ENCODE results near the gene CASTOR1.

Gene CASTOR1

GRCh38 chr22:30284172-30284571 lies 5.1 kb downstream of the CASTOR1 start:
- no peak for DNase-seq (ENCODE audit: low read depth)

DNA sequence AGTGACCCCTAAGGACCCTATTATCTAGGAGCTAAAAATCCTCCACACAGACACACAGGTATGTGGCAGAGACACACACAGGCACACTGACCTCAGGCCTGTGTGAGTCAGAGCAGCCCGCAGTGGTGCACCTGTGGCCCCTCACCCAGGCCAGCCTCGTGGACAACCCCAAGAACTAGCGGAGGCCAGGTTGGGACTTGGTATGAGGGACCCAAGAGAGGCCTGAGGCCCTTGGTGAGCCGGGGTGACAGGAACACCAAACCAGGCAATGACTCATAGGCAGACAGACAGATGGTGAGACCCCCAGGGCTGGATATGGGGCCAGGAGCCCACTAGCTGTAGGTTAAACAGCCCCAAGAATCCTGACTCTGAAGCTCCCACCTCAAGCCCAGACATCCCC lies 6.0 kb downstream of the CASTOR1 start:
- DNase-seq (ENCODE audit: low read depth) = no peak

GRCh38 chr22:30282616-30283046 lies 6.7 kb downstream of the CASTOR1 start:
- no peak for DNase-seq (ENCODE audit: low read depth)

GRCh38 chr22:30280505-30280904 lies 8.8 kb downstream of the CASTOR1 start:
- DNase-seq (ENCODE audit: low read depth) = no peak

DNA sequence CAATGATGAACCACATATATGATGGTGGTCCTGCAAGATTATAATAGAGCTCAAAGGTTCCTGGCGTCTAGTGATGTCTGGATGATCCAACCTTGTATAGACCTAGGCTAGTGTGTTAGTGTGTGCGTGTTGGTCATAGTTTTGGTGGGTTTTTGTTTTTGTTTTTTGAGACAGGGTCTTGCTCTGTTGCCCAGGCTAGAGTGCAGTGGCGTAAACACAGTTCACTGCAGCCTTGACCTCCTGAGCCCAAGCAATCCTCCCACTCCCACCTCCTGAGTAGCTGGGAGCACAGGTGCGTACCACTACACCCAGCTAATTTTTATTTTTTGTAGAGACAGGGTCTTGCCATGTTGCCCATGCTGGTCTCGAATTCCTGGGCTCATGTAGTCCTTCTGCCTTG lies 9.4 kb downstream of the CASTOR1 start:
- no peak for DNase-seq (ENCODE audit: low read depth)

- no peak for DNase-seq (ENCODE audit: low read depth)
These were observed 10.1 kb downstream of the CASTOR1 start for GRCh38 chr22:30279046-30279788.

DNA sequence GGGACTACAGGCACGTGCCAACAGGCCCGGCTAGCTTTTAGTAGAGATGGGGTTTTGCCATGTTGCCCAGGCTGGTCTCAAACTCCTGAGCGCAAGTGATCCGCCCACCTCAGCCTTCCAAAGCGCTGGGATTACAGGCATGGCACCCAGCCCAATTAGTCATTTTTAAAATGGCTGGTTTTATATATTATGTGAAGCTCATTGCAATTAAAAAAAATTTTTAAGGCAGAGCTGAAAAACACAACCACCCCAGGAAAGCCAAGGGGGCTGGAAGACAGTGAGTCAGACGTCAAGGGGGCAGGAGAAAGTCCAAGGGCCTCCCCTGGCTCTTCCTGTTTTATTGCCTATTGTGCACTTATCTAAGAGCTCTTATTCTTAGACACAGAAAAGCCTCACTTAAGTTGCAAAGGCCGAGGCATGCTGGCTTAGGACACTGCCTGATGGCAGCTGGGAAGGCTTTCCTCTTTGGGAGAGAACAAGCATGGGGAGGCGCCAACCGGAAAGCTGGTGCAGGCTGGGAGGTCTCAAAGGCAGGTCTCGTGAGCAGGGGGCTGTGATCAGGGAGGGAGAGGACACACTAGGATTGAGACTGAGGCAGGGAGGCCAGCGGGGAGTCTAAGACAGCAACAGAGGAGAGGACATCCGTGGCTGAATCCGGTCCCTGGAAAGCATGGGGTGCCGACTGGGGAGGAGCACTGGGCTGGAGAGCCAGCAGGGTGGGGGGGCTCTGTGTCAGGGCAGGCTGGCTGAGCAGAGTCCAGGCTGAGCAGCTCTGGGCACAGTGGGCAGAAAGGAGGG lies 11.6 kb downstream of the CASTOR1 start:
- DNase-seq (ENCODE audit: low read depth) = peak; percentile 49

GRCh38 chr22:30276039-30276438 lies 13.3 kb downstream of the CASTOR1 start:
- DNase-seq (ENCODE audit: low read depth) = no peak

GRCh38 chr22:30275625-30276024 lies 13.7 kb downstream of the CASTOR1 start:
- no peak for DNase-seq (ENCODE audit: low read depth)

- no peak for DNase-seq (ENCODE audit: low read depth)
These were observed 14.9 kb downstream of the CASTOR1 start for GRCh38 chr22:30274437-30274812.

DNA sequence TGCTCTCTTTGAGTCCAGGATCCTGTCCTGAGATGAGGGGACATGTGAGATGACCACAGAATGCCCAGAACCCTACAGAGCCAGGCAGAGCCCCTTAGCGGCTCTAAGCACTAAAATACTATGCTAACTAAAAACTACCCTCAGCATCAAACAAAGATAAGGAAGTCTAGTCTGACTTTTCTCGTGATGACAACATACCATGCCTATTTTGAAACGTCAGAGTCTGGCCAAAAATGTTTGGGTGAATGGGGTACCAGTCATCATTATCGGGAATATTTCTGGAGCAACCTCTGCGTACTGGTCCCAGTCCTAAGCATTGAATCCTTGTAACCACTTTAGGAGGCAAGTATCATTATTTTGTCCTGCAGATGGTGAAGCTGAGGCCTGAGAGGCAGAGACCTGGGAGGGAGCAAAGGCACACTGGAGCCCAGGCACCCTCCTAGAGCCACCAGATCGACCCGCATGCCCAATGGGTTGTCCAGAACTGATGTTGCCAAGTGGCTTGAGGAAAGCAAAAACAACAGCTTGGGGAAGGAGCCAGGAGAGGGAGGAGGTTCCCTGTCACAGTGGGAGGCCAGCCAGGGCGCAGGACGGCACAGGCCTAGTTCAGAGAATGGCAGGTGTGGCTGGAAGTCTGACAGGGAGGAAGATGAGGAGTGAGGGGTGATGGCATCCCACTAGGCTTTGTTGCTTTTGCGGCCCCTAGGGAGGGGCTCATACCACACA lies 15.4 kb downstream of the CASTOR1 start:
- no peak for DNase-seq (ENCODE audit: low read depth)

DNA sequence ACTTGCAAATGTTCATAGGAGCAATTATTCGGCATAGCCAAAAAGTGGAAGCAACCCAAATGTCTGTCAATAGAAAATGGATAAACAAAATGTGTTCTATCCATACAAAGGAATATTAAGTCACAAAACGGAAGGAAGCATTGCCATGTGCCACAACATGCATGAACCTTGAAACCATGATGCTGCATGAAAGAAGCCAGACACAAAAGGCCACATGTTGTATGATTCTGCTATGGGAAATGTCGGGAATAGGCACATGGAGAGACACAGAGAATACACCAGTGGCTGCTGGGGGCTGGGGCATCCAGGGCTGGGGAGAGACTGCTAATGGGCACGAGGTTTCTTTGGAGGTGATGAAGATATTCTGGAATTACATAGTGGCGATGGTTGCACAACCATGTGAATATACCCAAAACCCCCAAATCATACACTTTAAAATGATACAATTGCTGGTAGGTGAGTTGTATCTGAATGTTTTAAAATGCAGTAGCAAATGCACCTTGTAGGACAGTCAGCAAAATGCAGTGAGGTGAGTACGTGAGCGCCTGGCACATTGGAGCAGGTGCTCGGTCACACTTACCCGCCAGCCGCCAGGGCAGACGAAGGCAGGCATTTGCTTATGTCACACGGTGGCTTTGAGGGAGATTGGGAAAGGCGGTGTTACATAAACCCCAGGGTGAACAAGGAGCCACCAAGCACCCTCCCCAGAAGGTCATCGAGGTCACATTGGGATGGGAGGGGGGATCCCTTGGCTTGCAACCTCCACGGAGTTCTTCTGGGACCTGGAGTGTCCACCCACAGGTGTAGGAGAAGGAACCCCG lies 16.3 kb downstream of the CASTOR1 start:
- DNase-seq (ENCODE audit: low read depth) = no peak

GRCh38 chr22:30270832-30271231 lies 18.5 kb downstream of the CASTOR1 start:
- no peak for DNase-seq (ENCODE audit: low read depth)

DNA sequence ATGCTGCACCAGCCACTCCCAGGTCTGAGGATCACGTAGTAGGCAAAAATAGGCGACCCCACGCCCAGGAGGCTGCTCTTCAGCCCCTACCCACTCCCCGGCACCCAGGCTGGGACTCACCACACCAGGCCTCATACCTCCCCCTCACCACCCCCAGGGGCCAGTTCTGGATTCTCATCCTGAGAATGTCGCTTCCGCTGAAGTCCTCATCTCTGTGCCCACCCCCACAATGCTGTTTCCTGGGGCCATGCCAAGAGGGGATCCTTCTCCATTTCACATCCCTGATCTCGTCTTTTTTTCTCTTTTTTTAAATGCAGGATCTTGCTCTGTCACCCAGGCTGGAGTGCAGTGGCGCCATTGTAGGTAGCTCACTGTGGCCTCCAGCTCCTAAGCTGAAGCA lies 21.0 kb downstream of the CASTOR1 start:
- no peak for DNase-seq (ENCODE audit: low read depth)

GRCh38 chr22:30267382-30268302 lies 21.7 kb downstream of the CASTOR1 start:
- no peak for DNase-seq (ENCODE audit: low read depth)

DNA sequence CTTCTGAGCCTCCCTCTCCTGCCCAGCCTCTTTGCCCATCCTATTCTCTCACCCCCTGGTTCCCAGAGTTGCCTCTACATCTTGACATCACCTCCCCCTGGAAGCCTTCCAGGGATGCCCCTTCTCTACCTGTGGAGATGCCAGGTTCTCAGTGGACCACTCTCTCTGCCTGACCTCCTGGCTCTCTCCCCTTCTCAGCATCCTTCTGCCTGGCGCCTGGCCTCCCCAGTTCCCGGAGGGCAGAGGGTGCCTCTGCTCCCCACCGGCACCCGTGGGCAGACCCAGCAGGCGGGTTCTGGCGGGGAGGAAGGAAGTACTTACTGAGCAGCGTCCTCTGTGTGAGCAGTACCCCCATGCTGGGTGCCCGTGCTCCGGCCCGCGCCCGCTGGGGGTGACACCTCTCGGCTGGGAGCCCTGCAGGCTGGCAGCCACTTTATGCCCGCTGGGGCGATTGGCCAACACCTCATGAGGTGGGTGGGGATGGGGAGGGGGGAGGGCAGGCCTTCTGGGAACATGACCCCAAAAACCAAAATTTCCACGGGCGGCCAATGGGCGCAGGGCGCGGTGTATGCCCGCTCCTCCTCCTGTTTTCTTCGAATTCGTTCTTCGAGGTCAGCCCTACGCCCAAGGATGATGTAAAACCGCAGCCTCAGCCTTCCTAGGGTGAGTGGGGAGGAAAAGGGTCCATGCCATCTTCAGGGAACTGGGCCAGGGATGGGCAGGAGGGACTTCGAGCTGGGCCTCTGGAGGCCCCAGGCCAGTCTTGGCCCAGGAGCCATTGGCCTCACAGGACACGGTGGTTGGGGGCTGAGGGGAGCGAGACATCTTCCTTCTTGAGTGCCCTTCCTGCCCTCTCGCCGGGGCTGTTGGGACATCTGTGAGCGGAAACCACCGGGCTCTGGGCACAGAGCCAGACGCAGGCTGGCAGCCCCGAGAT lies 22.6 kb downstream of the CASTOR1 start, which contains the start of gene OSM:
TSS of gene OSM (minus strand) at position 407 of the 937 bp plus-strand sequence. CDS start at position 355, 52 bp downstream.
- no peak for DNase-seq (ENCODE audit: low read depth)

DNA sequence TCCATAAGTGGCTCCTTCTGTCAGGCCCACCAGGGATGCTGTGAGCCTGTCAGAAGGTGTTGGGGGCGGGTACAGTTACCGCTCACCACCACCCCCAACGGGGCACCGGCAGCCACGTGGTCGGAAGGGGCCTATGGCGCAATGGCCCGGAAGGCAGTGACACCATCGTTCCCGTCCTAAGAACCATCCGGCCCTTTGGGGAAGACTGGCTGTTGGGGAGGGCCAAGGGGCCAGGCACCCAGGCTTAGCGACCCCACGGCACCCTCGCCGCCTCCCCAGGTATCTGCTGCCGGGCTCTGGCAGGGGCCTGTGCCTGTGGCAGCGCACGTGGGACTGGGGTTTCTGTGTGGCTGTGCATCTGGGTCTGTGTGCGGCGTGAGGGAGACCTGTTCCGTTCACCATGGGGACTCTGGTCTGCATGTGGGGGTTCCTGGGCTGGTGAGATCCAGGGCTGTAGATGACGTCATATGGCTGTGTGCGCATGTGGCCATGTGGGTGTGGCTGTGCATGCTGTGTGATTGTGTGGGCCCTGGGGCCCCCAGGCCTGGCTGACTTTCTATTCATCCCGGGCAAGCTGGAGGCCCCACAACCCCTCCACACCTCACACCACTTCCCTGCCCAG lies 23.4 kb downstream of the CASTOR1 start:
- DNase-seq (ENCODE audit: low read depth) = no peak

DNA sequence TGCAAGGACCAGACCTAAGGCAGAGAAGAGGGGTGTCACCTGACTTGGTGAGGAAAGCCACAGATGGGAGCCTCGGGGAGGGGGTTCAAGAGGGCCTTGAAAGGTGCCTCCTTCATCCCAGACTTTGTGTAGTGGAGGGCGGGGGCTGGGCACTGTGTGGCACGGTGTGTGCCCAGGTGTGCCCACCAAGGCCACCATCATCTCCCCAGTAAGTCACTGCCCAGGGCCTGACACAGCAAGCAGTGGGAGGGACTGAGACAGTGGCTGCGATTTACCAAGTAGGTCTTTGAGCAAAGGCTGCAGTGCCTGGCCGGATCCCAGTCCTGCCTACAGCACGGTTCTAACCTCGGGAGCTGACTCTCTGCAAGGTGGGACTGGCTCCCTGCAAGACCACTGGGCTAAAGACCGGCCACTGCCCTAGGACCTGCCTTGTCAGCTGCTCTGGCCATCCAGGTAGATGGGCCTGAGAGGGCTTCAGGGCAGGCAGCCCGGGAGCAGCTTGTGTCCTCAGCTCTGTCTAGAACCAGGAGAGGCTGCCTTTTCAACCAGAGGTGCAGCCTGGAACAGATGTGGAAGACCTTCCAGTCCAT lies 24.1 kb downstream of the CASTOR1 start:
- DNase-seq (ENCODE audit: low read depth) = no peak

DNA sequence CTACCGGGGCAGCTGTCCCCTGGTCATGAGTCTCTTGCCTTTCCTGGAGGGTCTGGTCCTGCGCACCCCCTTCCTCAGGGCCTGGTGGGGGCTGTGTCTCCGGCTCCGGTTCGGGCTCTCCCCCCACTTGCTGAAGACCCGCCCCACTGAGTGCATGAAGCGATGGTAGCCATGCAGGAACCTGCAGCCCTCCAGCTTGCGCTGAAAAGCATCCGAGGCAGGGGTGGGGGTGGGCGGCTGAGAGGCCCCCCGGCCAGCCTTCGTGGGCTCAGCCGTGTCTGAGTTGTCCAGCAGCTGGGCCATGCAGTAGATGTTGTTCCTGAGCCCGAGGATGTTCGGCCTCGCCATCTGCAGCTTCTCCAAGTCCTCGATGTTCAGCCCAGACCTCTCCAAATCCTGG lies 25.4 kb downstream of the CASTOR1 start:
- DNase-seq (ENCODE audit: low read depth) = no peak

All from GM04503 (cell line).